Skeletal muscle tissue (tissue), 4 donors: ENCODE data around the gene LIME1. TPM values are rescaled to one million over a fixed set of nuclear protein-coding genes. Genes with fewer than 3 reads are reported as not detected.

Source experiments
- H3K27ac ChIP-seq: one replicate; pipeline ENCODE4 v1.7.0; 2013; ENCODE audit warnings: mild to moderate bottlenecking, low read depth, low read length, inconsistent platforms
- H3K27me3 ChIP-seq, 3 donors: one replicate each; pipeline ENCODE4 v1.7.0; 2013; ENCODE audit warnings: low read length in 3 of 3; ENCODE audit not compliant: control insufficient read depth in 3 of 3, insufficient read depth in 3 of 3
- H3K36me3 ChIP-seq, 3 donors: one replicate each; pipeline ENCODE4 v1.7.0; 2013; ENCODE audit warnings: low read length in 3 of 3; ENCODE audit not compliant: control insufficient read depth in 3 of 3, insufficient read depth in 3 of 3
- H3K4me1 ChIP-seq, 3 donors: one replicate each; pipeline ENCODE4 v1.7.0; 2013; ENCODE audit warnings: low read length in 3 of 3, mild to moderate bottlenecking in 3 of 3; ENCODE audit not compliant: control insufficient read depth in 3 of 3, insufficient read depth in 3 of 3
- H3K4me3 ChIP-seq, 3 donors: one replicate each; pipeline ENCODE4 v1.7.0; 2013; ENCODE audit warnings: low read length in 3 of 3
- H3K9ac ChIP-seq, 3 donors: one replicate each; pipeline ENCODE4 v1.7.0; 2013; ENCODE audit warnings: low read length in 3 of 3, mild to moderate bottlenecking in 3 of 3, moderate library complexity in 2 of 3, low read depth in 1 of 3
- H3K9me3 ChIP-seq, 3 donors: one replicate each; pipeline ENCODE4 v1.7.0; 2013; ENCODE audit warnings: low read length in 3 of 3; ENCODE audit not compliant: control insufficient read depth in 3 of 3
- total RNA-seq: library from RNA; depleted of rRNA; stranded (reverse); fragments of >200 nt; gene quantifications from one replicate; pipeline ENCODE4 v1.2.3, GENCODE V29; 2014
- donor health status: Osteomylitis.

Gene LIME1
- total RNA-seq, 1 donor from 2014 or later = 0.52 TPM

DNA sequence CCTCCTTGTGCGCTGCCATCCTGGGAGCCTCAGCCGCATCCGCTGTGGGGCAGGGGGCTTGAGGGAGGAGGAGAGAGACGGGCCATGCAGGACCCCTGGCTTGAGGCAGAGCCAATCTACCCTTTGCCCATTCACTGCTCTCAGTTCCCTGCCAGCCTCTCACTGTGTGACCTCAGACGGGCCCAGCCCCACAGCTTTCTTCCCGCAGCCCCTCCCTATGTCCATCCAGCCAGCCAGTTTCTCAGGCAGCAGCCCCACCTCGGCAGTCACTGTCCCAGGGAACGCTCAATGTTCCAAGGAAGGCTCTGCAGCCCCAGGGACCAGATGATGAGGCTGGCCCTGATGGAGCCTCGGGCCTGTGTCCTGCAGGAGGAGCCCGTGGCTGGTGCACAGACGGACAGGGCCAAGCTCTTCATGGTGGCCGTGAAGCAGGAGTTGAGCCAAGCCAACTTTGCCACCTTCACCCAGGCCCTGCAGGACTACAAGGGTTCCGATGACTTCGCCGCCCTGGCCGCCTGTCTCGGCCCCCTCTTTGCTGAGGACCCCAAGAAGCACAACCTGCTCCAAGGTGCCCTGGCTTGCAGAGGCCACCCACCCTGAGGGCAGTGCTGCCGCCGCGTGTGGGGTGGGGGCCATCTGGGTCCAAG, 43.9 kb upstream of the LIME1 start:
- H3K27me3 ChIP-seq = no peaks in the 10 kb centered on the region
- no peak overlapping the region for H3K9ac ChIP-seq
- peaks cover 4 to 11% (median 10%) of the 10 kb centered on the region in 3 donors for H3K36me3 ChIP-seq
- no peak overlapping the region for H3K4me3 ChIP-seq
- H3K9me3 ChIP-seq = no peaks in the 10 kb centered on the region
- H3K27ac ChIP-seq = no peak overlapping the region
- H3K4me1 ChIP-seq = peaks cover 20 to 33% (median 32%) of the 10 kb centered on the region in 3 donors

DNA sequence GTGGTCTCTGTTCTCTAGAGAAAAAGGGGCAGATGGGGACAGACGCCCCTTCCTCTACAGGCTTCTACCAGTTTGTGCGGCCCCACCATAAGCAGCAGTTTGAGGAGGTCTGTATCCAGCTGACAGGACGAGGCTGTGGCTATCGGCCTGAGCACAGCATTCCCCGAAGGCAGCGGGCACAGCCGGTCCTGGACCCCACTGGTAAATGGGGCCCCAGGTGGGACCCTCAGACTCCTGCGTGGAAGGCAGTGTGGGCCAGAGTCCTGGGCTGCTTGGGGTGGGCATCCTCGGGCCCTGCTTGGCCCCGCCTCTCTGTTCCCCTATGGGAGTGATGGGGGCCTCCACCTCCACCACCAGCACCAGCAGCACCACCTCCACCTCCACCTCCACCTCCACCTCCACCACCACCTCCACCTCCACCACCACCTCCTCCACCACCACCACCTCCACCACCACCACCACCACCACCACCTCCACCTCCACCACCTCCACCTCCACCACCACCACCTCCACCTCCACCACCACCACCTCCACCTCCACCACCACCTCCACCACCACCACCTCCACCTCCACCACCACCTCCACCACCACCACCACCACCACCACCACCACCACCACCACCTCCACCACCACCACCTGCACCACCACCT, 43.3 kb upstream of the LIME1 start:
- peaks cover 20 to 33% (median 31%) of the 10 kb centered on the region in 3 donors for H3K4me1 ChIP-seq

DNA sequence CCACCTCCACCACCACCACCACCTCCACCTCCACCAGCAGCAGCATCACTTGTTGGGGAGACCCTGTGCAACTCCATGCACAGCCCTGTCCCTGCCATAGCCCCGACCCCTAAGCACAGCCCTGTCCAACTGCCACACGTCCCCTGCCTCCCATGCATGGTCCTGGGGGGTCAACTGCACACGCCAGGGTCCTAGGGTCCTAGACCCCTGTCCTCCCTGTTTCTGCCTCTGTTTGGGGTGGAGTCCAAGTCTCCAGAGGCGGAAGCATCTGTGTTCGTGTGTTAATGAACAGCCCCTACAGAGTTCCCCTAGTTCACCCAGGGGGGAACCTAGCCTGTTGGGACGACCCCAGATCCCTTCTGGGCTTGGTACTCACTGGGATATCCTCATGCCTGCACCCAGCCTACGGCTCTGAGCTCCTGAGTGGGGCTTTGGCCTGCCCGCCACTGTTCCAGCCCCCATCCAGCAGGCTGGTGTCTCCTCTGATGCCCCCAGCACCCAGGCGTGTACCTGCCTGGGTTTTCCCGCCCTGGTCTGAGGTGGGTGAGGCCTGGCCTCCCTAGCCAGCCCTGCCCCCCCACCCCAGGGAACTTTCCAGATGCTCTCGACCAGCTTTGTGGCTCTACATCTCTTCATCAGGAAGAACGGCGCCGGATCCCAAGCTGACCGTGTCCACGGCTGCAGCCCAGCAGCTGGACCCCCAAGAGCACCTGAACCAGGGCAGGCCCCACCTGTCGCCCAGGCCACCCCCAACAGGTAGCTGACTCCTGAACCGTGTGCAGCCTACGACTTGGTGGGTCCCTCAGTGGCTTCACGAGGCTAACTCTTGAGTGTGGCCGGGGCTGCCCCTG, 42.5 kb upstream of the LIME1 start:
- Histone ChIP-seq H3K36me3 (peaks cover 4 to 11% (median 10%) of the 10 kb centered on the region in 3 donors), H3K9ac (peak overlapping the region in 1 of 3 donors; percentile 16), H3K27me3 (no peaks in the 10 kb centered on the region), H3K4me3 (no peak overlapping the region), H3K27ac (no peak overlapping the region), H3K4me1 (peaks cover 28 to 36% (median 33%) of the 10 kb centered on the region in 3 donors), H3K9me3 (no peaks in the 10 kb centered on the region)

More for the DNA sequence above, 43.3 kb upstream of the LIME1 start:
- Histone ChIP-seq H3K36me3 (peaks cover 4 to 11% (median 10%) of the 10 kb centered on the region in 3 donors), H3K9ac (no peak overlapping the region), H3K27ac (no peak overlapping the region), H3K4me3 (no peak overlapping the region), H3K9me3 (no peaks in the 10 kb centered on the region), H3K27me3 (no peaks in the 10 kb centered on the region)

DNA sequence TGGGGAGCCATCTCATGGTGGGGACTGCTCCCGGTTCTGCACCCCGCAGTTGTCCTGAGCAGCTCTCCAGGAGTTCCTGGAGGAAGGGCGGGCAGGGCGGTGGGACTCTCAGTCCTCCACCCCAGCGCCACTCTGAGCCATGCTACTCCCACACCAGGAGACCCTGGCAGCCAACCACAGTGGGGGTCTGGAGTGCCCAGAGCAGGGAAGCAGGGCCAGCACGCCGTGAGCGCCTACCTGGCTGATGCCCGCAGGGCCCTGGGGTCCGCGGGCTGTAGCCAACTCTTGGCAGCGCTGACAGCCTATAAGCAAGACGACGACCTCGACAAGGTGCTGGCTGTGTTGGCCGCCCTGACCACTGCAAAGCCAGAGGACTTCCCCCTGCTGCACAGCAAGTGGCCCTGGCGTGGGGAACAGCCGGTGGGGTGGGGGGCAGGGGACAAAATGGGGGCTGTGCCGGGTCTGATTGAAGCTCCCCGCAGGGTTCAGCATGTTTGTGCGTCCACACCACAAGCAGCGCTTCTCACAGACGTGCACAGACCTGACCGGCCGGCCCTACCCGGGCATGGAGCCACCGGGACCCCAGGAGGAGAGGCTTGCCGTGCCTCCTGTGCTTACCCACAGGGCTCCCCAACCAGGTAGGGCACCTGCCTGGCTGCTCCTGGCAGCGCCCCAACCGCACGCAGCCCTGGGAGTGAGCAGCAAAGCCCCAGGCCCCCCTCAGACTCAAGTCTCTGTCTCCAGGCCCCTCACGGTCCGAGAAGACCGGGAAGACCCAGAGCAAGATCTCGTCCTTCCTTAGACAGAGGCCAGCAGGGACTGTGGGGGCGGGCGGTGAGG, 41.7 kb upstream of the LIME1 start:
- H3K27me3 ChIP-seq = no peaks in the 10 kb centered on the region
- H3K4me3 ChIP-seq = no peak overlapping the region
- no peaks in the 10 kb centered on the region for H3K9me3 ChIP-seq
- H3K4me1 ChIP-seq = peaks cover 32 to 45% (median 41%) of the 10 kb centered on the region in 3 donors
- peak overlapping the region in 1 of 3 donors; percentile 33 for H3K9ac ChIP-seq
- H3K27ac ChIP-seq = no peak overlapping the region
- H3K36me3 ChIP-seq = peaks cover 4 to 11% (median 10%) of the 10 kb centered on the region in 3 donors

DNA sequence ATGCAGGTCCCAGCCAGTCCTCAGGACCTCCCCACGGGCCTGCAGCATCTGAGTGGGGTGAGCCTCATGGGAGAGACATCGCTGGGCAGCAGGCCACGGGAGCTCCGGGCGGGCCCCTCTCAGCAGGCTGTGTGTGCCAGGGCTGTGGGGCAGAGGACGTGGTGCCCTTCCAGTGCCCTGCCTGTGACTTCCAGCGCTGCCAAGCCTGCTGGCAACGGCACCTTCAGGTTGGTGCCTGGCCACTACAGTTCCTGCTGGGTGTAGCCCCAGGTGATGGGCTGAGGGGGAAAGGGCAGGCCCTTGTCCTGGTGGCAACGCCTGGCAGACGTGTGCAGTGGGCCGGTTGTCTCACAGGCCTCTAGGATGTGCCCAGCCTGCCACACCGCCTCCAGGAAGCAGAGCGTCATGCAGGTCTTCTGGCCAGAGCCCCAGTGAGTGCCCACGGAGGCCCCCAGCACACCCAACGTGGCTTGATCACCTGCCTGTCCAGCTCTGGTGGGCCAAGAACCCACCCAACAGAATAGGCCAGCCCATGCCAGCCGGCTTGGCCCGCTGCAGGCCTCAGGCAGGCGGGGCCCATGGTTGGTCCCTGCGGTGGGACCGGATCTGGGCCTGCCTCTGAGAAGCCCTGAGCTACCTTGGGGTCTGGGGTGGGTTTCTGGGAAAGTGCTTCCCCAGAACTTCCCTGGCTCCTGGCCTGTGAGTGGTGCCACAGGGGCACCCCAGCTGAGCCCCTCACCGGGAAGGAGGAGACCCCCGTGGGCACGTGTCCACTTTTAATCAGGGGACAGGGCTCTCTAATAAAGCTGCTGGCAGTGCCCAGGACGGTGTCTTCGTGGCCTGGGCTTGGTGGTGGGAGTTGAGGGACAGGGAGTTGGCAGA, 40.8 kb upstream of the LIME1 start:
- Histone ChIP-seq H3K27me3 (no peaks in the 10 kb centered on the region), H3K9me3 (no peaks in the 10 kb centered on the region), H3K4me3 (no peak overlapping the region), H3K36me3 (peaks cover 9 to 14% (median 12%) of the 10 kb centered on the region in 3 donors), H3K9ac (peak overlapping the region in 1 of 3 donors; percentile 33), H3K4me1 (peaks cover 32 to 45% (median 41%) of the 10 kb centered on the region in 3 donors), H3K27ac (no peak overlapping the region)

DNA sequence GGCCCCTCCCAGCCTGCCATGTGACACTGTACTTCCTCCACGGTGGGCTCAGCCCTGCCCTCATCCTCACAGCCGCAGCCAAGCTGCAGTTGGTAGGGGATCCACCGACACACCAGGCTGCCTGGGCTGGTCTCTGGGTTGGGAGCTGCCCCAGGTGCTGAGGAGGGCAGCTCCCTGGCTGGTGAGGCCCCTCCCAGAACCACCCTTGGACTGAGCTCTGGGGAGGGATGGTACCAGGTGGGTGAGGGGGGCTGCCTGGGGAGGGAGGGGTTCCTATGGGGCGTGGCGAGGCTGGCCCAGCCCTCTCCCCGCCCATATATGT, 40.2 kb upstream of the LIME1 start:
- Histone ChIP-seq H3K4me3 (peak overlapping the region in 1 of 3 donors; percentile 41), H3K27ac (no peak overlapping the region)

DNA sequence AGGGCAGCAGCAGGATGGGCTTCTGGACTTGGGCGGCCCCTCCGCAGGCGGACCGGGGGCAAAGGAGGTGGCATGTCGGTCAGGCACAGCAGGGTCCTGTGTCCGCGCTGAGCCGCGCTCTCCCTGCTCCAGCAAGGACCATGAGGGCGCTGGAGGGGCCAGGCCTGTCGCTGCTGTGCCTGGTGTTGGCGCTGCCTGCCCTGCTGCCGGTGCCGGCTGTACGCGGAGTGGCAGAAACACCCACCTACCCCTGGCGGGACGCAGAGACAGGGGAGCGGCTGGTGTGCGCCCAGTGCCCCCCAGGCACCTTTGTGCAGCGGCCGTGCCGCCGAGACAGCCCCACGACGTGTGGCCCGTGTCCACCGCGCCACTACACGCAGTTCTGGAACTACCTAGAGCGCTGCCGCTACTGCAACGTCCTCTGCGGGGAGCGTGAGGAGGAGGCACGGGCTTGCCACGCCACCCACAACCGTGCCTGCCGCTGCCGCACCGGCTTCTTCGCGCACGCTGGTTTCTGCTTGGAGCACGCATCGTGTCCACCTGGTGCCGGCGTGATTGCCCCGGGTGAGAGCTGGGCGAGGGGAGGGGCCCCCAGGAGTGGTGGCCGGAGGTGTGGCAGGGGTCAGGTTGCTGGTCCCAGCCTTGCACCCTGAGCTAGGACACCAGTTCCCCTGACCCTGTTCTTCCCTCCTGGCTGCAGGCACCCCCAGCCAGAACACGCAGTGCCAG, 39.7 kb upstream of the LIME1 start, which contains the start of gene TNFRSF6B:
Gene TNFRSF6B, plus strand, starts transcription at position 25 of the 729 bp plus-strand sequence. Its CDS starts 116 bp downstream, at position 141.
- no peaks in the 10 kb centered on the region for H3K9me3 ChIP-seq
- peaks cover 32 to 45% (median 41%) of the 10 kb centered on the region in 3 donors for H3K4me1 ChIP-seq
- peak within 1 kb of the TSS in 2 of 3 donors; percentile 27 to 41 for H3K4me3 ChIP-seq
- H3K9ac ChIP-seq = peak within 1 kb of the TSS in 2 of 3 donors; percentile 32 to 62
- no peaks in the 10 kb centered on the region for H3K27me3 ChIP-seq
- H3K36me3 ChIP-seq = peaks cover 9 to 17% (median 14%) of the 10 kb centered on the region in 3 donors
- H3K27ac ChIP-seq = peak within 1 kb of the TSS; percentile 5

More for the DNA sequence above, 40.2 kb upstream of the LIME1 start:
- Histone ChIP-seq H3K36me3 (peaks cover 9 to 14% (median 13%) of the 10 kb centered on the region in 3 donors), H3K27me3 (no peaks in the 10 kb centered on the region), H3K9ac (no peak overlapping the region), H3K9me3 (no peaks in the 10 kb centered on the region), H3K4me1 (peaks cover 32 to 45% (median 41%) of the 10 kb centered on the region in 3 donors)

DNA sequence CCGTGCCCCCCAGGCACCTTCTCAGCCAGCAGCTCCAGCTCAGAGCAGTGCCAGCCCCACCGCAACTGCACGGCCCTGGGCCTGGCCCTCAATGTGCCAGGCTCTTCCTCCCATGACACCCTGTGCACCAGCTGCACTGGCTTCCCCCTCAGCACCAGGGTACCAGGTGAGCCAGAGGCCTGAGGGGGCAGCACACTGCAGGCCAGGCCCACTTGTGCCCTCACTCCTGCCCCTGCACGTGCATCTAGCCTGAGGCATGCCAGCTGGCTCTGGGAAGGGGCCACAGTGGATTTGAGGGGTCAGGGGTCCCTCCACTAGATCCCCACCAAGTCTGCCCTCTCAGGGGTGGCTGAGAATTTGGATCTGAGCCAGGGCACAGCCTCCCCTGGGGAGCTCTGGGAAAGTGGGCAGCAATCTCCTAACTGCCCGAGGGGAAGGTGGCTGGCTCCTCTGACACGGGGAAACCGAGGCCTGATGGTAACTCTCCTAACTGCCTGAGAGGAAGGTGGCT, 39.1 kb upstream of the LIME1 start:
- no peak overlapping the region for H3K4me3 ChIP-seq
- H3K36me3 ChIP-seq = peaks cover 9 to 17% (median 14%) of the 10 kb centered on the region in 3 donors
- H3K9me3 ChIP-seq = no peaks in the 10 kb centered on the region
- no peaks in the 10 kb centered on the region for H3K27me3 ChIP-seq
- H3K9ac ChIP-seq = peak overlapping the region in 1 of 3 donors; percentile 62
- peak overlapping the region; percentile 5 for H3K27ac ChIP-seq
- H3K4me1 ChIP-seq = peaks cover 30 to 45% (median 41%) of the 10 kb centered on the region in 3 donors
